GM10266 (cell line): ENCODE data around the gene LHPP.

Experiments used
- DNase-seq: peaks from one replicate; pipeline ENCODE4 v3.0.0; 2012; ENCODE audit errors: extremely low spot score
- CTCF ChIP-seq: IDR thresholded peaks from 2 replicates; pipeline ENCODE4 v1.5.1; 2012; ENCODE audit warnings: mild to moderate bottlenecking, low read depth; ENCODE audit not compliant: control insufficient read depth, insufficient read depth; ENCODE audit errors: missing control alignments

Gene LHPP

GRCh38 chr10:124522131-124522932, 60.7 kb downstream of the LHPP start:
- no peak for TF ChIP-seq CTCF

GRCh38 chr10:124522933-124523871, 61.6 kb downstream of the LHPP start:
- DNase-seq = no peak
- TF ChIP-seq CTCF = no peak

More at GRCh38 chr10:124522131-124522932, 60.7 kb downstream of the LHPP start:
- no peak for DNase-seq

DNA sequence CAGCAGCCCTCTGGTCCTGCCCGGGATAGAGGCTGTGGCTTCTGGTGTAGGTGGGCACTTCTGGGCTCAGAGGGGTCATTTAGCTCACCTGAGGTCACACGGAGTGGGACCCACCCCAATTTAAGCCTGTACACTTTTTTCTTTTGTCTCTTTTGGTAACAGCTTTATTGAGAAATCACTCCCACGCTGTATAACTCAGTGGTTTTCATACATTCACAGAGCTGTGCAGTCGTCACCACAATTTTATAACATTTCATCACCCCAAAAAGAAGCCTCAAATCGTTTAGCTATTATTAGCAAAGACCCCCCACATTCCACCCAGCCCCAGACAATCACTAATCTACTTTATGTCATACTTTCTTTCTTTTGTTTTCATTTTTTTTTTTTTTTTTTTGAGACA, 62.3 kb downstream of the LHPP start:
- no peak for TF ChIP-seq CTCF
- no peak for DNase-seq

- no peak for TF ChIP-seq CTCF
- DNase-seq = no peak
Measured at GRCh38 chr10:124524991-124525653, 63.5 kb downstream of the LHPP start.

GRCh38 chr10:124525751-124526600, 64.4 kb downstream of the LHPP start:
- no peak for TF ChIP-seq CTCF
- DNase-seq = no peak

DNA sequence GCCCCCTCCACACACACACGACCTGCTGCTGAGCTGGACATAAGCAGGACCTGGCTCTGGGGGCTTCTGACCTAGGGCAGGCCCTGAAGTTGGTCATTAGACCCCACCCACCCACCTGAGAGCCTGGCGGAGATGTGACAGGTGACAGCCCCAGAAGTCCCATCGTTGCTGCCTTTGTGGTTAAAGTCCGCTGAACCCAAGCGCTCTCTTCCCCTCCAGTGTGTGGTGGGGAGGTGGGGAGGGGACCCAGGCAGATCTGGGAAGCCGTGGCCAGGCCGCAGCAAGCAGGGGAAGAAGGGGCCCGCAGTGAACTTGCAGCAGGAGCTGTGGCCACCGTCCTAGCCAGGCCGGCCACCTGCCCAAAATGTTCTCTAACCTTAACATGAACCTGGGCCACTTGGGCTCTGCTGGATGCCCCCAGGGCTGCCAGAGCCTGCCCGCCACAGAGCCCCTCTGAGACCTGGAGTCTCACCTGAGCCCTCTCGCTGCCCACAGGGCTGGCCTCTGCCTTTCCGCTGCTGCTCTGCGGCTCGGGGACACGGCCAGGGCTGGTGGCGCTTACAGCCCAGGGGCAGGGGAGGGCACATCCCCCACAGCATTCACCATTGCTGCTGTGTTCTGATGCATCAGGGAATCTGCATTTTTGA, 65.1 kb downstream of the LHPP start:
- no peak for DNase-seq
- no peak for TF ChIP-seq CTCF
